Thoracic aorta (tissue), 2 donors: Measurements from ENCODE around the gene SIX5. TPM values are rescaled to one million over a fixed set of nuclear protein-coding genes. Genes with fewer than 3 reads are reported as not detected.

ENCODE experiments used
- ATAC-seq: fragments of 150-250 bp; one replicate; pipeline ENCODE4 v1.8.0; 2017; ENCODE audit warnings: low read depth; ENCODE audit not compliant: insufficient number of reproducible peaks, low FRiP score
- DNase-seq: peaks from one replicate; pipeline ENCODE4 v3.0.0-alpha.2; 2020; ENCODE audit warnings: low spot score
- H3K27ac ChIP-seq, 2 donors: fragments of 200-600 bp; sonication (generic); 1 replicate in 1 of 2; 2 replicates in 1 of 2; pipeline ENCODE4 v1.5.1; 2016; ENCODE audit warnings: mild to moderate bottlenecking in 2 of 2, moderate library complexity in 2 of 2
- H3K27me3 ChIP-seq: fragments of 200-600 bp; sonication (generic); replicated peaks from 2 replicates; pipeline ENCODE4 v1.6.0; 2016; ENCODE audit warnings: mild to moderate bottlenecking; ENCODE audit not compliant: insufficient read depth
- H3K36me3 ChIP-seq: fragments of 200-600 bp; sonication (generic); one replicate; pipeline ENCODE4 v1.5.1; 2016
- H3K4me1 ChIP-seq, 2 donors: fragments of 200-600 bp; sonication (generic); 1 replicate in 1 of 2; 2 replicates in 1 of 2; pipeline versions ENCODE4 v1.5.1 to v1.6.0; 2016; ENCODE audit warnings: low read depth in 2 of 2, mild to moderate bottlenecking in 1 of 2; ENCODE audit not compliant: control insufficient read depth in 1 of 2
- H3K4me3 ChIP-seq: fragments of 200-600 bp; sonication (generic); 2 replicates; pipeline ENCODE4 v1.5.1; 2016; ENCODE audit warnings: mild to moderate bottlenecking
- H3K9me3 ChIP-seq: fragments of 200-600 bp; sonication (generic); 2 replicates; pipeline ENCODE4 v1.5.1; 2016
- total RNA-seq, 2 donors: library from RNA; depleted of rRNA; stranded (reverse); fragments of >200 nt; gene quantifications; one replicate each; pipeline versions ENCODE4 v1.1.0 to v1.2.3, GENCODE V29; 2016
- TF ChIP-seq, protein P1 (sequence below): fragments of 200-600 bp; sonication (generic); IDR thresholded peaks from one replicate; pipeline ENCODE4 v1.5.1; 2019; ENCODE audit warnings: antibody characterized with exemption

The SIX5 gene
- 10 to 100 TPM; 15.0 to 29.9 TPM for total RNA-seq

DNA sequence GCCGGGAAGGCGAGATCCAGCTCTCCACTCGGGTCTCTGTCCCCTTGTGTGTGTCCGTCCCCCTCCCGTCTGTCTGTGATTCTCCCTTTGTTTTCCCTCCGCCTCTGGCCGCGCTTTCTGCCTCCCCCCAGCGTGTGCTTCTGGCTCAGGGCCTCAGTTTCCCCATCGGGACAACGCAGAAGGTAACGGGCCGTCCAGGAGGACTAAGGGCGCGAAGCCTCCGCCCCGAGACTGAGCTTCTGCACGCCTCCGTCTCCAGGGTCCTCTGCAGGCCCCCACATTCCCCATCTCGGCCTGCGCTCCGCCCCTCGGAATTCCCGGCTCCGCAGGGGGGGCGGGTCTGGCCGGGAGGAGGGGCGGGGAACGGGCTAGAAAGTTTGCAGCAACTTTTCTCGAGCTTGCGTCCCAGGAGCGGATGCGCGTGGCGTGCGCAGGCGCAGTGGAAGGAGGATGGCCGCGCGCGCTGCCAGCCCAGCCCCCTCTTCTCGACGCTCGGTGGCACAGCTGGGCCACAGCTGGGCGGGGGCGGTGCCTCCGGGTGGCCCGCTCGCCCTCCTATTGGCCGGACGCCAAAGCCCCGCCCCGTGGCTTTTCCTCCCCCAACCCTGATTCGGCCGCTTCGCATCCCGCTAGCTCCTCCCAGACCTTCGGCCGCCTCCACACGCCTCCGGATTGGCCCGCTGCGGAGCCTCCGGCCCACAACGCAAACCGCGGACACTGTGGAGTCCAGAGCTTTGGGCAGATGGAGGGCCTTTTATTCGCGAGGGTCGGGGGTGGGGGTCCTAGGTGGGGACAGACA is at the start of gene SIX5:
Gene SIX5, minus strand, starts transcription at position 269 of the 799 bp plus-strand sequence. CDS start 408 bp downstream, outside the sequence.
- ATAC-seq (peak; percentile 62), DNase-seq (peak; percentile 88)
- Histone ChIP-seq H3K36me3 (peaks cover 21% of the 10 kb centered on the region), H3K27me3 (no peaks in the 10 kb centered on the region), H3K27ac (peak within 1 kb of the TSS; percentile 94 to 98), H3K9me3 (no peaks in the 10 kb centered on the region), H3K4me3 (peak within 1 kb of the TSS; percentile 98), H3K4me1 (peaks cover 24 to 38% of the 10 kb centered on the region in 2 donors)
- TF ChIP-seq, protein P1, sequence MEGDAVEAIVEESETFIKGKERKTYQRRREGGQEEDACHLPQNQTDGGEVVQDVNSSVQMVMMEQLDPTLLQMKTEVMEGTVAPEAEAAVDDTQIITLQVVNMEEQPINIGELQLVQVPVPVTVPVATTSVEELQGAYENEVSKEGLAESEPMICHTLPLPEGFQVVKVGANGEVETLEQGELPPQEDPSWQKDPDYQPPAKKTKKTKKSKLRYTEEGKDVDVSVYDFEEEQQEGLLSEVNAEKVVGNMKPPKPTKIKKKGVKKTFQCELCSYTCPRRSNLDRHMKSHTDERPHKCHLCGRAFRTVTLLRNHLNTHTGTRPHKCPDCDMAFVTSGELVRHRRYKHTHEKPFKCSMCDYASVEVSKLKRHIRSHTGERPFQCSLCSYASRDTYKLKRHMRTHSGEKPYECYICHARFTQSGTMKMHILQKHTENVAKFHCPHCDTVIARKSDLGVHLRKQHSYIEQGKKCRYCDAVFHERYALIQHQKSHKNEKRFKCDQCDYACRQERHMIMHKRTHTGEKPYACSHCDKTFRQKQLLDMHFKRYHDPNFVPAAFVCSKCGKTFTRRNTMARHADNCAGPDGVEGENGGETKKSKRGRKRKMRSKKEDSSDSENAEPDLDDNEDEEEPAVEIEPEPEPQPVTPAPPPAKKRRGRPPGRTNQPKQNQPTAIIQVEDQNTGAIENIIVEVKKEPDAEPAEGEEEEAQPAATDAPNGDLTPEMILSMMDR = no peak

- TF ChIP-seq, protein P1 = no peak
- no peak overlapping the region for H3K27ac ChIP-seq
- H3K36me3 ChIP-seq = peaks cover 13% of the 10 kb centered on the region
- peaks cover 0 to 17% of the 10 kb centered on the region in 2 donors for H3K4me1 ChIP-seq
- no peak for ATAC-seq
- DNase-seq = no peak
- no peak overlapping the region for H3K4me3 ChIP-seq
- H3K27me3 ChIP-seq = no peaks in the 10 kb centered on the region
- H3K9me3 ChIP-seq = no peaks in the 10 kb centered on the region
These were observed 48.8 kb upstream of the SIX5 start for GRCh38 chr19:45817725-45818301.

GRCh38 chr19:45817010-45817724 is 48.1 kb upstream of the SIX5 start:
- peak; percentile 94 for ATAC-seq
- peak; percentile 72 for DNase-seq
- peaks cover 6% of the 10 kb centered on the region for H3K36me3 ChIP-seq
- H3K27ac ChIP-seq = no peak overlapping the region
- H3K27me3 ChIP-seq = no peaks in the 10 kb centered on the region
- no peak overlapping the region for H3K4me3 ChIP-seq
- H3K9me3 ChIP-seq = no peaks in the 10 kb centered on the region
- peaks cover 0 to 17% of the 10 kb centered on the region in 2 donors for H3K4me1 ChIP-seq
- TF ChIP-seq, protein P1 = peak; percentile 89

- Histone ChIP-seq H3K36me3 (peaks cover 6% of the 10 kb centered on the region), H3K27me3 (no peaks in the 10 kb centered on the region), H3K4me1 (peaks cover 0 to 17% of the 10 kb centered on the region in 2 donors), H3K27ac (peak overlapping the region in 1 of 2 donors; percentile 6), H3K9me3 (no peaks in the 10 kb centered on the region), H3K4me3 (no peak overlapping the region)
- DNase-seq (no peak), ATAC-seq (no peak)
- TF ChIP-seq, protein P1 = no peak
These were observed 47.4 kb upstream of the SIX5 start for GRCh38 chr19:45816236-45817009.
